Upper lobe of left lung (tissue), 6 donors: ENCODE data around the gene XYLT1. TPM values are rescaled to one million over a fixed set of nuclear protein-coding genes. Genes with fewer than 3 reads are reported as not detected.

Experiments
- ATAC-seq, 2 donors: fragments of 200-7000 bp; cut with Tn5 transposase; one replicate each; pipeline ENCODE4 v1.9.1; 2022; ENCODE audit warnings: mild to moderate bottlenecking in 2 of 2, moderate library complexity in 2 of 2; ENCODE audit not compliant: low FRiP score in 2 of 2
- DNase-seq, 2 donors: peaks; one replicate each; pipeline ENCODE4 v3.0.0-alpha.2; 2019 to 2020
- H3K27ac ChIP-seq, 4 donors: fragments of 200-600 bp; sonication (generic); one replicate each; pipeline ENCODE4 v1.5.1; 2016 to 2019
- H3K27me3 ChIP-seq, 4 donors: fragments of 200-600 bp; sonication (generic); one replicate each; pipeline ENCODE4 v1.5.1; 2017 to 2019
- H3K36me3 ChIP-seq, 4 donors: fragments of 200-600 bp; sonication (generic); one replicate each; pipeline ENCODE4 v1.5.1; 2016 to 2019
- H3K4me1 ChIP-seq, 4 donors: fragments of 200-600 bp; sonication (generic); one replicate each; pipeline ENCODE4 v1.5.1; 2018 to 2019
- H3K4me3 ChIP-seq, 4 donors: fragments of 200-600 bp; sonication (generic); one replicate each; pipeline ENCODE4 v1.5.1; 2017 to 2019; ENCODE audit warnings: mild to moderate bottlenecking in 2 of 4, moderate library complexity in 1 of 4
- H3K9me3 ChIP-seq, 4 donors: fragments of 200-600 bp; sonication (generic); one replicate each; pipeline ENCODE4 v1.5.1; 2018 to 2019
- CTCF ChIP-seq, 6 experiments: fragments of 450-650 bp in 4 of 6; fragments of 200-600 bp in 2 of 6; sonication (generic) in 2 of 6; IDR thresholded peaks; one replicate each; pipeline ENCODE4 v1.5.1; 2016 to 2019; ENCODE audit warnings: antibody characterized with exemption in 6 of 6
- EP300 ChIP-seq, 4 donors: sonication (generic); formaldehyde crosslinking; IDR thresholded peaks; one replicate each; pipeline ENCODE4 v1.5.1; 2017; ENCODE audit warnings: antibody characterized with exemption in 4 of 4, control low read depth in 2 of 4
- POLR2A ChIP-seq, 4 donors: fragments of 450-650 bp; IDR thresholded peaks; one replicate each; pipeline ENCODE4 v1.5.1; 2016 to 2017; ENCODE audit warnings: antibody characterized with exemption in 4 of 4, mild to moderate bottlenecking in 2 of 4
- POLR2AphosphoS5 ChIP-seq, 2 donors: sonication (generic); formaldehyde crosslinking; IDR thresholded peaks; one replicate each; pipeline ENCODE4 v1.5.1; 2017; ENCODE audit warnings: antibody characterized with exemption in 2 of 2
- WGBS, 2 donors: methylation state at CpG; one replicate each; pipeline ENCODE4 v1.1.5; 2017 to 2018; 5-methylcytosine and 5-hydroxymethylcytosine counted together
- total RNA-seq, 6 donors: library from RNA; depleted of rRNA in 4 of 6; stranded (reverse); fragments of >200 nt in 4 of 6; gene quantifications; one replicate each; pipeline versions ENCODE4 v1.1.0 to v1.2.1, GENCODE V29; 2016 to 2021
- donor health status: DM: no; HTN: no; CAD: no; lungs with moderate emphysema.
- donor health status: DM: no; HTN: yes; CAD: no; lungs with severe emphysema.

The XYLT1 gene
- total RNA-seq, 6 donors from 2014 or later = 3.0 to 26.2 (median 6.8) TPM

- Histone ChIP-seq H3K36me3 (no peaks in the 10 kb centered on the region), H3K4me1 (peaks cover 6 to 15% (median 12%) of the 10 kb centered on the region in 4 donors), H3K9me3 (no peaks in the 10 kb centered on the region), H3K27me3 (no peaks in the 10 kb centered on the region), H3K27ac (no peak overlapping the region), H3K4me3 (no peak overlapping the region)
- DNase-seq (no peak), ATAC-seq (no peak)
- whole genome bisulfite sequencing, 2 donors = 81 to 89% methylated on average over 4 of the region's 4 CpGs
- TF ChIP-seq EP300 (IDR thresholded peaks at IDR 0.05) (no peak), CTCF (IDR thresholded peaks at IDR 0.05) (no peak), POLR2A (IDR thresholded peaks at IDR 0.05) (no peak), POLR2AphosphoS5 (IDR thresholded peaks at IDR 0.05) (no peak)
Measured at GRCh38 chr16:17301184-17301583, 169.6 kb downstream of the XYLT1 start.

GRCh38 chr16:17299790-17300189, 171.0 kb downstream of the XYLT1 start:
- ATAC-seq (no peak), DNase-seq (no peak)
- H3K27me3 ChIP-seq = no peaks in the 10 kb centered on the region
- no peaks in the 10 kb centered on the region for H3K36me3 ChIP-seq
- H3K4me1 ChIP-seq = peaks cover 6 to 13% (median 12%) of the 10 kb centered on the region in 4 donors
- H3K9me3 ChIP-seq = no peaks in the 10 kb centered on the region
- no peak overlapping the region for H3K27ac ChIP-seq
- no peak overlapping the region for H3K4me3 ChIP-seq
- TF ChIP-seq CTCF (IDR thresholded peaks at IDR 0.05) (no peak), EP300 (IDR thresholded peaks at IDR 0.05) (no peak), POLR2AphosphoS5 (IDR thresholded peaks at IDR 0.05) (no peak), POLR2A (IDR thresholded peaks at IDR 0.05) (no peak)
- WGBS, 2 donors = 77 to 80% methylated on average over 7 of the region's 7 CpGs

- no peak overlapping the region for H3K27ac ChIP-seq
- peaks cover 0 to 7% (median 4%) of the 10 kb centered on the region in 4 donors for H3K4me1 ChIP-seq
- no peak overlapping the region for H3K4me3 ChIP-seq
- no peak for DNase-seq
- WGBS, 2 donors = 96 to 97% methylated on average over 9 of the region's 9 CpGs
- no peaks in the 10 kb centered on the region for H3K36me3 ChIP-seq
- no peaks in the 10 kb centered on the region for H3K9me3 ChIP-seq
- ATAC-seq = no peak
- TF ChIP-seq EP300 (IDR thresholded peaks at IDR 0.05) (no peak), POLR2A (IDR thresholded peaks at IDR 0.05) (no peak), CTCF (IDR thresholded peaks at IDR 0.05) (no peak)
- no peaks in the 10 kb centered on the region for H3K27me3 ChIP-seq
Measured at GRCh38 chr16:17298238-17298637, 172.5 kb downstream of the XYLT1 start.

GRCh38 chr16:17296431-17296830, 174.3 kb downstream of the XYLT1 start:
- no peaks in the 10 kb centered on the region for H3K36me3 ChIP-seq
- H3K27me3 ChIP-seq = no peaks in the 10 kb centered on the region
- TF ChIP-seq POLR2AphosphoS5 (IDR thresholded peaks at IDR 0.05) (no peak), EP300 (IDR thresholded peaks at IDR 0.05) (no peak), POLR2A (IDR thresholded peaks at IDR 0.05) (no peak), CTCF (IDR thresholded peaks at IDR 0.05) (no peak)
- H3K4me3 ChIP-seq = no peak overlapping the region
- no peak overlapping the region for H3K27ac ChIP-seq
- WGBS, 2 donors = 70 to 71% methylated on average over 7 of the region's 7 CpGs
- H3K9me3 ChIP-seq = no peaks in the 10 kb centered on the region
- ATAC-seq (no peak), DNase-seq (no peak)
- H3K4me1 ChIP-seq = peaks cover 0 to 7% (median 3%) of the 10 kb centered on the region in 4 donors

GRCh38 chr16:17295948-17296347, 174.8 kb downstream of the XYLT1 start:
- Histone ChIP-seq H3K27ac (no peak overlapping the region), H3K9me3 (no peaks in the 10 kb centered on the region), H3K4me3 (no peak overlapping the region), H3K36me3 (no peaks in the 10 kb centered on the region), H3K4me1 (peaks cover 0 to 7% (median 3%) of the 10 kb centered on the region in 4 donors), H3K27me3 (no peaks in the 10 kb centered on the region)
- WGBS, 2 donors = 79 to 81% methylated on average over 5 of the region's 5 CpGs
- TF ChIP-seq POLR2A (IDR thresholded peaks at IDR 0.05) = no peak
- ATAC-seq (no peak), DNase-seq (no peak)
